GM18909 (cell line): Measurements from ENCODE around the gene CALD1.

Experiments
- ATAC-seq: cut with Tn5 transposase; IDR thresholded peaks from one replicate; pipeline ENCODE4 v1.9.1; 2021; ENCODE audit warnings: mild to moderate bottlenecking; ENCODE audit not compliant: unreplicated experiment, poor library complexity

The CALD1 gene, protein sequence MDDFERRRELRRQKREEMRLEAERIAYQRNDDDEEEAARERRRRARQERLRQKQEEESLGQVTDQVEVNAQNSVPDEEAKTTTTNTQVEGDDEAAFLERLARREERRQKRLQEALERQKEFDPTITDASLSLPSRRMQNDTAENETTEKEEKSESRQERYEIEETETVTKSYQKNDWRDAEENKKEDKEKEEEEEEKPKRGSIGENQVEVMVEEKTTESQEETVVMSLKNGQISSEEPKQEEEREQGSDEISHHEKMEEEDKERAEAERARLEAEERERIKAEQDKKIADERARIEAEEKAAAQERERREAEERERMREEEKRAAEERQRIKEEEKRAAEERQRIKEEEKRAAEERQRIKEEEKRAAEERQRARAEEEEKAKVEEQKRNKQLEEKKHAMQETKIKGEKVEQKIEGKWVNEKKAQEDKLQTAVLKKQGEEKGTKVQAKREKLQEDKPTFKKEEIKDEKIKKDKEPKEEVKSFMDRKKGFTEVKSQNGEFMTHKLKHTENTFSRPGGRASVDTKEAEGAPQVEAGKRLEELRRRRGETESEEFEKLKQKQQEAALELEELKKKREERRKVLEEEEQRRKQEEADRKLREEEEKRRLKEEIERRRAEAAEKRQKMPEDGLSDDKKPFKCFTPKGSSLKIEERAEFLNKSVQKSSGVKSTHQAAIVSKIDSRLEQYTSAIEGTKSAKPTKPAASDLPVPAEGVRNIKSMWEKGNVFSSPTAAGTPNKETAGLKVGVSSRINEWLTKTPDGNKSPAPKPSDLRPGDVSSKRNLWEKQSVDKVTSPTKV

GRCh38 chr7:134778941-134779740, at the start of gene CALD1:
Gene CALD1, plus strand, starts transcription at chr7:134779634. Its CDS starts 88,100 bp downstream, at chr7:134867734.
- no peak for ATAC-seq

GRCh38 chr7:134729895-134730294, 49.5 kb upstream of the CALD1 start:
- no peak for ATAC-seq

GRCh38 chr7:134730411-134730829, 49.0 kb upstream of the CALD1 start:
- ATAC-seq: no peak

- ATAC-seq: no peak
Measured at GRCh38 chr7:134731616-134732015, 47.8 kb upstream of the CALD1 start.

GRCh38 chr7:134732728-134733127, 46.7 kb upstream of the CALD1 start:
- ATAC-seq: no peak

GRCh38 chr7:134736381-134736780, 43.1 kb upstream of the CALD1 start:
- ATAC-seq: no peak

DNA sequence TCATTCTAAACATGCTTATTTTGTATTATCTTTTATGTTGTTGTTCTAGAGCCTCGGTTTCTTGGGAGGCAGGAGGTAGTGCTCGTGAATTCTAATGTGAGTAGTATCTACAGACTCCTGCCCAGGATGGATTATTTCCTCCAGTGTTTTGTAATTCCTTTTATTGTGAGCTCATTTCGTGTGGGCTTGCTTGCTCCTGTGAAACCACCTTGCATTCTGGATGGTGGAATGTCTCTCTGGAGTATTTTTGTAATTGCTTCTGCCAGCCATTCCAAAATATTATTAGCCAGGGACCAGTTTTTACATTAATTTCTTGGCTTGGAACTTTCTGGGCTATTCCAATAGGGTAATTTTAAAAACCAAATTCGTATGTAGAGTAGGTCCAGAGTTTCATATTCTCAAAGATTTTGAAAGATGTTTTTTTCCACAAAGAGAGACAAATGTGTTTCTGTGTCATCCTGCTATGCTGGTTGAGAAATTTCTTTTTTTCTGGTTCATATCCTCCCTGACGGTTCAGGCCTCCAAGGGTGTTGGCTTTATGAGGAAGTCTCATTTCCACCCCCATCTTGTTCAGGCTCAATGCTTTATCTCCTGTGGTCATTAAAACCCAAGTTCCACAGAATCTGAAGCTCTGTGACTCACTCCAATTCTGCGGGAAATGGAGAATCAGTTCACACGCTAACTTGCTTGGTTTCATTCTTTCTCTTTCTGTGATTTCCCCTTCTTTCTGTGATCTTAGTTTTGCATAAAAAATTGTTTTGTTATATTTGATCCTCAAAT, 41.7 kb upstream of the CALD1 start:
- ATAC-seq: no peak

DNA sequence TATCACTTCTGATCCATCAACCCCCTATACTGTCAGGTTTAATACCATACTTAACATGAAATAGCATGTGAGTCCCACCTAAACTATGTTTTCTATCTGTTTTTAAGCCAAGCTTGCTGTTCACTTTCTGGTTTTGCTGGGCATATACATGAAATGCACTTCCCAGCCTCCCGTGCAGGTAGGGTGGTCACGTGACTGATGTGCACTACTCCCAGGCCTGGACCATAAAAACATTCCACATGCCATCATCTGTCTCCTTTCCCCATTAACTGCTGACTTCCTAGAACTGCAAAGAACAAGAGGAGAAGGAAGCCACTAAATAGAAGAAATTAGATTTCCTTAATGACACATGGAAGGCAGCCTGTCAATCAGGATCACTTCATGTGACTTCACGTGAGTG, 40.1 kb upstream of the CALD1 start:
- ATAC-seq: no peak

- ATAC-seq: no peak
Measured at GRCh38 chr7:134740376-134740775, 39.1 kb upstream of the CALD1 start.

DNA sequence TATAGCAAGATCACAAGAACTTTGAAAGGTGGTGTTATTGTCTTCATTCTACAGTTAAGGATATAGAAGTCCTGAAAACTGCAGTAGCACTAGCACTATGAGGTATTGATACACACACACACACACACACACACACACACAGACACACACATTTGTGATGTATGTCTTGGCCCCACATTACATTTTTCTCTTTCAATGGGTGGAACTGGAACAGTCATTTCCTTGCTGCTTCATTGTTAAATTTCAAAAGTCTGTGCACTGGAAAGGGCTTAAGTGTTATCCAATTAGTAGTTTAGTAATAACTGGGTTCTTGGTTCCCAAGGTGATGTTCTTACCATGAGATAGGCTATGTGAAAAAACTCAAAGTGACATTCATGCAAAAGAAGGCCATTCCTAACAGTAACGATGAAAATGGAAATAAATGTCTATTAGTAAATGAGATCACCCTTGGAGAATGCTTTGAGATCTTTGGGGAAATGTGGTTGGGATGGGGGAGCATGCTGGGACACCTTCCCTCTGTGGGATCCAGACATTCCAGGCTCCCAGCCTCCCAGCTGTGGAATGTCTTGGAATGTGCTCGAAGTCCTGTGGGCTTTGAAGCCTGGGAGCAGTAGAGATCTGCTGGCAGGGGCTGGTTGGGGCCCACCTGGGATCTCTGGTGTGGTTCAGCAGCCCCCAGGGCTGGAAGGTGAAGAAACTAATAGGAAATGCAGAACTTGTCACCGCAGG, 37.4 kb upstream of the CALD1 start:
- no peak for ATAC-seq

DNA sequence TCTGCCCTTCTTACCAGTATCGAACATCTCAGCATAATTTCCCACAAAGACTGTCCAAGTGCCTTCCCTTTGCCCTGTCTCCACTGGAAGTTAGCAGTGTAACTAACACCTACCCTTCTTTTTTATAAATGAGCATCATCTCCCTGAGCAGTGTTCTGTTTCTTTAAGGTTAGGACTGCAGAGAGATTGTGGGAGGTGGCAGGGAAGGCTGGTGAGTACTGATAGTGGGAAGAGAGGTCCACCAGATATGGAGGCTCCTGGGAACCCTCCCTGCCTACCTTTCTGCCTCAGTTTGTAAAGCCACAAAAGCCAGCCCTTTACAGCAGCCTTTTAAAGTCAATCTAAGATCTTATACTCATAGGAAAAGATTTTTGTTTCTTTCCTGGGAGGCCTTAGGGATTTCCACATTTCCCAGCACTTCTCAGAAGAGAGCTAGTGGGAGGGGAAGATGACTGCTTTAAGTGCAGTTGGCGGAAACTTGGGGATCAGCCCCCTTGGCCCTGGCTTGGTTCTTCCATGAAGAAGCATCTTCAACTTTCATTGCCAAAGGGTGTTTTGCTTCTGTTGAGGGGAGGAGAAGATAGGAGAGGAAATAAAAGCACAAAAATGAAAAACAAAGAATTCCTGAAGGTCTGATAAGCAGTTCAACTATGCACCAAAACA, 36.6 kb upstream of the CALD1 start:
- no peak for ATAC-seq

DNA sequence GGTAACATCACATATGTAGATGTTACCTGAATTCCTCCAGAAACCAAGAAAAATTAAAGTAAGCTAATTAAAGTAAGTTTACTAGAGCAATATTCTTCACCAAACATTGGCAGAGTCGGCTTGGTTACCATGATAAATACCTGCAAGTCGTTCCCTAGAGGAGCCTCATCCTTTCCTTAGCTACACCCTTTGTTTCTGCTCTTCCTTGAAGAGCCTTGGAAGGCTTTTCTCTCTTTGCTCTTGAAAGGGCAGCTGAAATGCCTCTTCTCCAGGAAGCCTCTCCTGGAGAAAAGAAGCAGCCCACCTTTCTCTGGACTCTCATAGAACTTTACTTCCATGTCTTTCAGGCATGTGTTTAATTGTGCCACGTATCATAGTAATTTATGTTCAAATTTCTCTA, 34.9 kb upstream of the CALD1 start:
- ATAC-seq: no peak

DNA sequence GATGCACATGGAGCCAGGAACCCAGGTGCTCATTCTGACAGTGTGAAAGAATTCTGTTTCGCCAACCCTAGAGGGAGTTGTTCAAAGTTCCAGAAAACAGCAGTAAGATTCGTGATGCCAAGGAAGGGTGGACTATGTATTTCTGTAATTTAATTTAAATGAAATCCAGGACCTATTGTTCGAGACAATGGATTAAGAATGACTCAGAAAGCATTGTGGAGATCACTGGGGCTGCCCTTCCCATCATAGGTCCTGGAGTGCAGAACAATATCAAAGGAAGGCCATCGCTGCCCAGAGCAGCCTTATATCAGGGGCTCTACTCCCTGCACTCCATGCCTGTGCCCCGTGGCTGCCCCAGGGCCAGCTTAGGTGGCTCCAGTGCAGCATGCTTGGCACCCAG, 32.1 kb upstream of the CALD1 start:
- ATAC-seq: no peak

- ATAC-seq: peak; percentile 68
Measured at GRCh38 chr7:134750083-134751062, 29.1 kb upstream of the CALD1 start.

GRCh38 chr7:134752006-134752760, 27.3 kb upstream of the CALD1 start:
- no peak for ATAC-seq

GRCh38 chr7:134755422-134756022, 23.9 kb upstream of the CALD1 start:
- no peak for ATAC-seq

- ATAC-seq: no peak
Measured at GRCh38 chr7:134757938-134758337, 21.5 kb upstream of the CALD1 start.
